Measurements from ENCODE around the gene POLR3A.
A peak's percentile ranks its signal among the peaks of the same experiment; 100 is the strongest.

The POLR3A gene

GRCh38 chr10:78045856-78046255 is 16.5 kb upstream of the POLR3A start:
- DNase-seq, result no peak

GRCh38 chr10:78045237-78045636 is 15.9 kb upstream of the POLR3A start:
- DNase-seq, result no peak

- no peak for DNase-seq
Observed at GRCh38 chr10:78044699-78045098, 15.4 kb upstream of the POLR3A start.

GRCh38 chr10:78044179-78044578 is 14.9 kb upstream of the POLR3A start:
- DNase-seq, result no peak

GRCh38 chr10:78042752-78043104 is 13.4 kb upstream of the POLR3A start:
- no peak for DNase-seq

- no peak for DNase-seq
Observed at GRCh38 chr10:78042058-78042751, 12.9 kb upstream of the POLR3A start.

GRCh38 chr10:78041170-78042057 is 12.1 kb upstream of the POLR3A start:
- DNase-seq, result no peak

GRCh38 chr10:78039743-78040142 is 10.4 kb upstream of the POLR3A start:
- DNase-seq, result no peak

GRCh38 chr10:78038791-78039547 is 9.7 kb upstream of the POLR3A start:
- no peak for DNase-seq

GRCh38 chr10:78038105-78038504 is 8.8 kb upstream of the POLR3A start:
- no peak for DNase-seq

- DNase-seq, result no peak
Observed at GRCh38 chr10:78035933-78036583, 6.7 kb upstream of the POLR3A start.

- DNase-seq, result no peak
Observed at GRCh38 chr10:78035437-78035836, 6.1 kb upstream of the POLR3A start.

GRCh38 chr10:78035025-78035424 is 5.7 kb upstream of the POLR3A start:
- DNase-seq, result no peak

- DNase-seq, result peak; percentile 93 to 94
Observed at GRCh38 chr10:78033637-78034470, 4.5 kb upstream of the POLR3A start, which contains the start of gene RPS24. RPS24 (plus strand) TSS chr10:78033863; CDS start chr10:78033902, 39 bp downstream.

GRCh38 chr10:78033387-78033636 is 4.0 kb upstream of the POLR3A start:
- DNase-seq, result no peak

- DNase-seq, result no peak
Observed at GRCh38 chr10:78028438-78029268, 662 bp downstream of the POLR3A start.

- DNase-seq, result no peak
Observed at GRCh38 chr10:78025685-78026364, 3.5 kb downstream of the POLR3A start.

- no peak for DNase-seq
Observed at GRCh38 chr10:78023741-78024140, 5.6 kb downstream of the POLR3A start.

GRCh38 chr10:78021201-78021600 is 8.1 kb downstream of the POLR3A start:
- DNase-seq, result no peak

- no peak for DNase-seq
Observed at GRCh38 chr10:78019264-78019663, 10.1 kb downstream of the POLR3A start.

- DNase-seq, result no peak
Observed at GRCh38 chr10:78017856-78018255, 11.5 kb downstream of the POLR3A start.
